HG02870 (cell line): ENCODE data around the gene ENC1.

ENCODE experiments used
- ATAC-seq: cut with Tn5 transposase; IDR thresholded peaks from one replicate; pipeline ENCODE4 v1.9.1; 2021; ENCODE audit warnings: mild to moderate bottlenecking, moderate library complexity; ENCODE audit not compliant: unreplicated experiment

Gene ENC1

DNA sequence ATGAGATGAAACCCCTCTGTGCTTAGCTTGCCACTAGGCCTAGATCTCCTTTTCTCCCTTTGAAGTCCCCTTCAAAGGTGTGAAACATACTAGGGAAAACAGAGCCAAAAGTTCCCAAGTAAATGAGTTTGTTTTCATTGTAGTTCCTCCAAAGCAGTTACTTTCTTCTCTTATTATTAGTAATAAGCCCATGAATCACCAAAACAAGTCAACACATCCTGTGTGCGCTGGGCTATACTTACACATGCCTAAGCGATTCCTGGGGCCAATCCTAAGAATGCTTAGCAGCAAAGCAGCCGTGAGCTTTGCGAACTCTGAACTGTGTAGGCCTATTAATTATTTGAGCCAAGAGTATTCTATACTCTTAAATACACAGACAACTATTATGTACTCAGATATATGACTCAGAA lies 7.6 kb downstream of the ENC1 start:
- no peak for ATAC-seq

DNA sequence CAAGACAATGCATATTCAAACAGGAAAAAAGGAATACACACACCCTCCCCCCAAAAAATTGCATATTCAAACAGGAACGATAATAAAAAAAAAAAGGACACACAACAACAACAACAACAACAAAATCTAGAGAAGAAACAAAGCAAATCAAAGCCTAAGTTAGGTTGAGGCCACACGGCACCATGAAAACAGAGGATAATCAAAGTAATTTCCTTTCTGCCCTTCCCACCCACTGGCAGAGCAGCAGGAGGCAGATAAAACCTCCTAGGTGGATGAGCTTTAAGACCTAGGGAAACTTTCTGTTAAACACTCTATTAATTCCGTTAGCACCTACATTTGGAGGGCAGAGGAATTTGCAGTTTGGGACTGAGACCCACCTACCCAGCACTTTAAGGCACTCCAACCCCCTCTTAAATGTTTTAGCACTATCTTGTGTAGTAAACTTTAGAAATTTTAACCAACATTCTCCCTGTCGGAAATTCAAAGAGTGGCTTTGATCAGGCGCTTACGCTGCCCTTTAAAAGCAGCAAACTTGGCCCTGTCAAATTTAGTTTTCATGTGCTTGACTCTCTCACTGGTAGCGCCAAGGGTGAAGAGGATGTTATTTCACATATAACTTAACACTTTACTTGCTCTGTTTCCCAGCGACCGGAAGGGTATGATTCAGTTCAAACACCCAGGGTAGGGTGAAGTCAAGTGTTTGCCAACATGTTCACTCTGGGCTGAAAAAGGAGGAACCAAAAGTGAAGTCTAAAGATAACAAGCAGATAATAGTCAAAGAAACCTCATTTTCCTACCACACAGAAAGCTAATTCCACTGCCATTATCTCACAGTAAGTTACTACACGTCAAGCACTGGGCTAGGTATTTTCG lies 9.2 kb downstream of the ENC1 start:
- peak; percentile 86 for ATAC-seq

DNA sequence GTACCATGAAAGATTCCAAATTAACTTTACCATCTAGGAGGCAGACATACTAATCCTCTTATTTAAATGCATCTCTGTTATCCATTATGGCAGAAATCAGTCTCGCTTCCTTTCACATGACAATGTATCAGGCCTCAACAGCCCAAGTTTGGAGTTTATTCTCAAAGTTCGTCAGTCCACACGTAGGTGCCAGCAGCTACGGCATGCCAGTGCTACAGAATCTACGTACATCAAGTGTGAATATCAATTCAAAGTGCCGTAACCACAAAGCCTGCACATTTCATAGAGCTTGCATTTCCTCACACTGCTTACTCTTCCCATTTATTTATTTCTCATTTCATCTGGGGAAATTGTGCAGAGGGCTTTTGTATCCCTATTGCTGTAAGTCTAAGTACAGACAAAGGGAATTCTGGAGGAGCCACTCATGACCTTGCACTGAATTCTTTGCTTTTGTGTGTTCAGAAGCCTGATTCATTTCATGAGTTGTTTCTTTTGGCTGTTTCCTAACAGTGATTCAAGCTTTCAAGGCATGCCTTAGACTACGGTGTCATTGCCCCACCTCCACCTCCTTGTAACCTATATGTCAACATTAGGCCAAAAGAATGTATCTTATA lies 10.0 kb downstream of the ENC1 start:
- ATAC-seq: no peak

DNA sequence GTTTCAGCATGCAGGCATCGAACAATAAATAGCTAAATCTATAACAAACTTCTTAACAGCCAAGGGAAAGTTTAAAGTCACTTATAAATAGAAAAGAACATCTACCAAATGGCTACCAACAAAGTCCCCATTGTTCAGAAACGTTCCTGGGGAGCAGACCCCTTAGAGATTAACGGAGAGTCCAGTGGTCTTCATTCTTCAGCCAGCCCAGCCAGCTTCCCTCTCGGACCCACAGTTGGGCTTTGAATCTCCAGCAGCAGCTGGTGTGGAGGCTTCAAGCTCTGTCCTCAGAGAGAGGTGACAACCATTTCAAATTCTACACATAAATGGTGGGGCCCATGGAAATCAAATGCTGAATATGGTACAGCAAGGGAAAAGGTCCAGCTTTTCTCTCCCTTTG lies 11.2 kb downstream of the ENC1 start:
- ATAC-seq: no peak

DNA sequence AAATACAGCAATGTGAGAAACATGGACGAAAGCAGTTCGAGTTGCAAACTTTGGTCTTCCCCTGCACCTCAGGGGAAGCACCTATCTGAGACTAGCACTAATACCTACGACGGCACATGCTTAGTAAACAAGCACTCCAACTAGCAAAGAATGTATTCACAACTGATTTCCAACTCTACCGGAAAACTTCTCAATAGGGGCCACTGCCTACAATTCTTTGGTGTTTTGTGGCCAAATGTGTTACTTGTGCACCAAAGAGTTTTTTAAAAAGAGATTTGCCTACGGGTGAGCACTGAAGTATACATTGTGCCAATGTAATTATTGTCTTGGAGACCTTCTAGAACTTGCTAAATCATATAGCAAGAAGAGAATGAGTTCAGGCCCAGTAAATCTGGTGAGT lies 12.2 kb downstream of the ENC1 start:
- no peak for ATAC-seq

DNA sequence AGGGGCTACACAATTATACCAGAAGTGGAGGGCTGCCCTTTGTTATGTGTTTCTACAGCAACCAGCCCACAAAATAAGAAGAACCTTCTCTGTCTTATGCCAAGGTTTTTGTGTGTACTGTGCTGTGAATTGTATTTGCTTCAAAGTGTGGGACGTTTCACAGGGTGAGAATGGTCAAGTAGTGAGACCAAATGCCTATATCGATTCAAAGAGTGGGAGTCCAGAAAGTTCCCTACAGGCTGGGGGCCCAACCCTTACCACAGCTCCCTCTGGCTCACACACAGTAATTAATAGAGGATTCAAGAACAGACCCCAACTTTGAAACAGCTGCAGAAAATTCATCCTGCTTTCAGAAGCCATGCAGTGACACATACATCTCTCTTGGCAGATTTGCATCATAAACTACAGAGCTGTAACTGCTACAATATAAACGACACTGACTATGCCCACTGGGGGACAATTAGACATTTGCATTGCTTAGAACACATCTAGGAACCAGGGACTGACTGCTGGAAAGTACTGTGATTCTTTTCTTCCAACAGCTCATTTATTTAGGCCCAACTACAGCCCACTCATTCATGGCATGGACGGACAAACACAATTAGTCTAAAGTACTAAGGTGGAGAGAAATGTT lies 12.8 kb downstream of the ENC1 start:
- ATAC-seq: no peak

DNA sequence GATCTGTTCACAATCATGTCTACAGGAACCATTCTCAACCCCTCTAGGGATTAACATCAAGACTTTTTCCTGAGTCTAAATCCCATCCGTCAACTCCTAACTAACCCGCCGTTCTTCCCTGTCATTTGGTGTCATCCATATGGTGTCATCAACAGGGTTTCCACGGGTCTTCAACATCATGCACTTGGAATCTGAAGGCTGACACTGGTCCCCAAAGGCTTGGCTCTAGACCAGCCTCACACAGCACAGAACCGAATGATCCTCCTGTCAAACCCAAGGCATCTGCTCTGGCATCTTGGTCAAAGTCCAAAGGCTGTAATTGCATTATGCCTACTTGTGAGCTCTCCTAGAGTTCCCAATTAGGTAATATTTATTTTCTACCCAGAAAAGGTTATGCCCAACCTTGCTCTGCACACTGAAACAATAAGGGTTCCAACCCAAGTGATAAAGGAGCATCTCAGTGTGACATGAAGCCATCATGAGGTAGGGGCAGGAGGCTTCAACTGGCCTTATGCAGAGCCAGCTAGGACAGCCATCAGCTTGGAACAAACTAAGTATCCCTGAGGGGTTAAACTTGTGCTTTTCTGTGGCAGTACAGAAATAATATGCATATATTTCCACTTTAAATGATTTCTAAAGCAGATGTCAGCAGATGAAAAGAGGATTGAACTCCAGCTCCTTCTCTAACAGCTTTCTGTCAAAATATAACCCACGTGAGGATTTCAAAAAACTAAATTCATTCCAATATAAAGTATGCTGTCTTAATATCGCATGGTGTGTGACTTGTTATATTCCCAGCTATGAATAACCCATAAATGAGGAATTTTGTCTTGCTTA lies 13.9 kb downstream of the ENC1 start:
- no peak for ATAC-seq

DNA sequence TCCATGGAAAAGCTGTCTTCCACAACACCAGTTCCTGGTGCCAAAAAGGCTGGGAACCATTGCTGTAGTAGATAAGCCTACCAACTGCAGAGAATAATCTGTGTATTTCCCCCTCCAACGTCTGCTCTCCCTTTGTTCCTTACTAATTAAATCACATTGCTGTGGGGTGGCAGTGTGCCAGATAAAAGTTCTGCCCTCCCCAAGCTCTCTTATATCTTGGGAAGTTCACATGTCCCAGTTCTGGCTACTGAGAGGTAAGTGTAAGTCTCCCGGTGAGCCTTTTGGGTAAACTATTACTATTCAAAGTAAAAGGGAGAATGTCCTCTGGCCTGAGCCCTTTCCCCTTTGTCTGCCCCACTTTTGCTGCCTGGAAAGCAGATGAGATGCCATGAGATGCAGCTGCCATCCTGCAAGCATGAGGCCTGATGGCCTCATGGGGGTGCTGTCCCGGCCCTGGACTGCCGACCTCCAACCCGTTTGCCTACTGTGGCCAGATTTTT lies 14.7 kb downstream of the ENC1 start:
- ATAC-seq: no peak

DNA sequence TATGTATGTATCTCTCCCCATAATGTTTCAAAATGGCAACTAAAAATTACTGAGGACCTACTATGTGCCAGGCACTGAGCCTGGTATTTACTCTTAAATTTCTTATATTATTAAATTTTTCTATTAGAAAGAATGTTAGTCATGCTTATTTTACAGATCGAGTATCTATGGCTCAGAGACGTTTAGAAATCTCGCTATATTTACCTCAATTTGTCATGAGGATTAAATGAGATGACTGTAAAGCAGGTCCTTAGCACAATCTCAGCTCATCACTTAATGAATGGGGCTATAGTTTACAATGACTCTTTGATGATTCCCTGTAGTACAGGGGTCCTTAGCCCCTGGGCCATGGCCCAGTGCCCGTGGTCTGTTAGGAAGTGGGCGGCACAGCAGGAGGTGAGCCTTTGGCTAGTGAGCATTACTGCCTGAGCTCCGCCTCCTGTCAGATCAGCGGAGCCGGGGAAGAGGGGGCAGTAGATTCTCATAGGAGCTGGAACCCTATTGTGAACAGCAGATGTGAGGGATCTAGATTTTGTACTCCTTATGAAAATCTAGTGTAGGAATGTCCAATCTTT lies 15.5 kb downstream of the ENC1 start:
- no peak for ATAC-seq

DNA sequence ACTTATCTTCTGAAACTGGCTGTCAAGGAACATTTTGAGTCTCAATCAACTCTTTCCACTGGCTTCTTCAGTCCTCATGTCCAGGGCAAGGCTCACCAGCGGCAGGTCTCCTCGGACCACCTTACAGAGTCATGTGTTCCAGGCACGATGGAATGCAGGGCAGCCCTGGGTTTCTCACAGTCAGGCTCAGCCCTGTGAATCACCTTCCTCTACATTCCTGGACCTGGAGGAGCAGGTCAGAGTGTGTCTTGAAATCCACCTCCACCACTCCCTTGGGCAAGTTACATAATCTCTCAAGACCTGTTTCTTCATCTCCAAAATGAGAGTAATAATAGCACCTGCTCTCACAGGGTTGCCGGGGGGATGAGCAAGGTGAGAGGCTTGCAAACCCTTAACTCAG lies 16.0 kb downstream of the ENC1 start:
- ATAC-seq: no peak

DNA sequence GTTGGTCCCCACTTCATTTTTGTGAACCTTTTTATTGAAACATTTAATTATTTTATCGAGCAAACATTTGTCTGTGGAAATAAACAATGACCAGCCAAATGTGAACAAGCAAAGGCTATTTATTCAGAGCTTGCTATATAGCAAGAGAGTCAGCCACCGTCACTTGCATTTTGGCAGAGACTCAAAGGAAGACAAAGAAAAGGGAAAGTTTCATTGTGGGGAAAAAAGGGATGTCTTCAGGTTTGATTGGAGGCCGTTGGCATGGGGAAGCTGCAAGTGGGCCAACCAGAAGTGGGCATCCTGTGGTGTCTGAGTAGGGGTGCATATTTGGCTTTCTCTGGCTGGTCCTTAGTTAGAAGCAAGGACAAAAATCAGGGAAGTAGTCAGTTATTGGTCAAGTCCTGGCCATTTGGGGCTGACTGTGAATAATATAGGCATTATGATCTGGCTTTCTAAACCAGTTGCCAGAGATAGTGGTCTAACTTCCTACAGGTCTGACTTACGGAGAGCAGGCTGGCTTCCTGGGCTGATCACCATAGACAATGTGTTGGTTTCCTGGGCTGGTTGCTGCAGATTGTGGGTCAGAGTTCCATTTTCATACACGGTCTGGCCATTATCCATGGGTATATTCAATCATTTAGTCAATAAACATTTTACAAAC lies 16.6 kb downstream of the ENC1 start:
- ATAC-seq: no peak

DNA sequence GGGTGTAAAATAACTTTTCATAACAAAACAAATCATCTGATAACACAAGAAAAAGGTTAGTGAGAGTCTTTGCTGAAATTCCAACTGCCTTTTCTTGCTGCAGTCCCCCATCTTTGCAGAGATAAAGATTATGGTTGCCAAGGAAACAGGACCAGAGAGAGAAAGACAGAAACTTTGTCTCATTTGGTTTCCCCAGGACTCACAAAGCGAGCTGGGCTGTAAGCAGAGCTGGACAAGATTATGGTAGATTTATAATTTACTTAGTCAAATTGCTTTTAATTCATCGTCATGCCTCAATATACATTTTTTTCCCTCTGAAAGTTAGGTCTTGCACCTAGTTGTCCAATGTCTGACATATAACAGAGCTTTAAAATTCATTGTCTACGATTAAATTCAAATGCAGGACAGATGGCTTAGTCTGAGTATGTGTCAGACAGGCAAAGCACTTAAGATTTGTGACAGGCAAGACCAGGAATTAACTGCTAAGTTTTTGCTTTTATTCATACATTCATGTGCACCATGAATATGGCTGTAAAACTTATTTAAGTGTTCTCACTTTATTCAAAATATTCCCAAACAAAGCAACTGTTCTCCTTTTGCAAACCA lies 17.4 kb downstream of the ENC1 start:
- ATAC-seq: no peak

DNA sequence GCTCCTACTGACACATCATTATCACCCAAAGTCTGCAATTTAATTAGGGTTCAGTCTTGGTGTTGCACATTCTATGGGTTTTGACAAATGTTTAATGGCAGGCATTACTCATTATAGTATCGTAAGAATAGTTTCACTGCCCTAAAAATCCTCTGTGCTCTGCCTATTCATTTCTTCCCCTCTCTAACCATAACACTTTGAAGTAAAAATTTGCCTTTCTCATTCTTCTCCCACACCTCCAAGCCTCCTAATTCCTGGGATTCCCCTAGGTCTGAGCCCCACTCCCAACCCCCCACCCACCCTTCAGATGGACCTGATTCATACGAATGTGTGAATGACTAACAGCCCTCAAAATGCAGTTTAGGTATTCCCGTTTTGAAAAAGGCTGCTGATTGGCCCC lies 18.4 kb downstream of the ENC1 start:
- peak; percentile 77 for ATAC-seq

DNA sequence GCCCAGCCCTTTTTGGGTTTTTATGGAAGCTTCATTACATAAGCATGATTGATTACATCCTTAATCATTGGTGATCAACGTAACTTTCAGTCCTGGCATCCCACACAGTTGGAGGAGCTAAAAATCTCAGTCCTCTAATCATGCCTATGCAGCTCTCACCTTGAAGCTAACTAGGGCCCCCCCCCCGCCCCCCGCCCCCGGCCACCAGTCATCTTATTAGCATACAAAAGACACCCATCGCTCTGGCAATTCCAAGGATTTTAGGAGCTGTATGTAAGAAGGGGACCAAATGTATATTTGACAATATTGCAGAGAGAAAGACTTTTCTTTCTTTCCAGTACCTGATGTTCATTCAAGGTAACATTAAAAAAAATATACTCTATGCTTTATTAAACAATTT lies 19.0 kb downstream of the ENC1 start:
- ATAC-seq: no peak

DNA sequence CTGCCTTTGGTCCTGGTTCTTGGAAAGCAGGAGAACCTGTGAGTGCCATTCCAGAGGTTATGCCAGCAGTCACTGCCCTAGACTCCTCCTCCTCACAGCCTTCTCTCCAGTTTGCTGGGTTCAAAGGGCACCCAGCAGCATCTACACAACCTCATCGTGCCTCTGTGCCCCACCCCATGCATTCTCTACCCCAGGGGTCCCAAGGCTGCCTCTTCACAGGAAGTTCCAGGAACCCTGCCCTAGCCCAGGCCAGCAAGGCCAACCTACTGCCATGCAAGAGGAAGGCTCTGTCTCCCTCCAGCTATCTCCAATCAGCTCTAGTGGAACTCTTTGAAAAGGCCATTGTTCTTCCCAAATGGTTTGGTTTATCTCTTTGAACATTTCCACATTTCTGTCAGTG lies 21.2 kb downstream of the ENC1 start:
- ATAC-seq: no peak

DNA sequence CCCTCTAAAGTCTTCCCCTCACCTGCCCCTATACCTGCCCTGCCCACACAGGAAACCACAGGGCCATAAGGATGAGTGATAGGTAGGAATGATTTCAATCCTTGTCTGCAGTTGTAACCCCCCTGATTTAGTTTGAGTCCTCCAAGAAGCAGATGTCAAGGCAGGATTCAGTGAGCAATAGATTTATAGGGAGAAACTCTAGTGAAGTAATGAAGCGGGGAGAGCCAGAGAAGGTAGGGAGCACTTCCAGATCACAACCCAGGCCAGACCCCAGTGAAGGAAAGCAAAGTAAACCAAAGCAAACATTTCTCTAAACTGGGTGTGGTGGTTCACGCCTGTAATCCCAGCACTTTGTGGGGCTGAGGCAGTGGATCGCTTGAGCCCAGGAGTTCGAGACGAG lies 22.4 kb downstream of the ENC1 start:
- ATAC-seq: no peak

DNA sequence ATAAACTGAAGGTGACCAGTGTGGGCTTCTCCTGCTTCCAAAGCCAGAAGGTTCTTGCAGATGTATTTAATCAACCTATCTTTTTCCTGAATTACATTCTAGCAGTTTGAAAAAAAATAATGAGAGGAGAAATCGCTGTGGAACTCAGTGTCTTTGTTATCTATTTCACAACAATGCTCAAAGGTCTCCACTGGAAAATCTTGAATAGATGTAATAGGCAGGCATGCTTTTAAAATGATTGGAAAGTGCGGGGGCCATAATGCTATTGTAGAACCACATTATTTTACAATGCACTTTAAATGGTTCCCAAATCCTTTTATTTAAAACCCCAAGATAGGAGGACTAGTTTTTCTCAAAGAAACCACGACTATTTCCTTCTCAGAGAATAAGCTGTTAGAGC lies 23.3 kb downstream of the ENC1 start:
- no peak for ATAC-seq

DNA sequence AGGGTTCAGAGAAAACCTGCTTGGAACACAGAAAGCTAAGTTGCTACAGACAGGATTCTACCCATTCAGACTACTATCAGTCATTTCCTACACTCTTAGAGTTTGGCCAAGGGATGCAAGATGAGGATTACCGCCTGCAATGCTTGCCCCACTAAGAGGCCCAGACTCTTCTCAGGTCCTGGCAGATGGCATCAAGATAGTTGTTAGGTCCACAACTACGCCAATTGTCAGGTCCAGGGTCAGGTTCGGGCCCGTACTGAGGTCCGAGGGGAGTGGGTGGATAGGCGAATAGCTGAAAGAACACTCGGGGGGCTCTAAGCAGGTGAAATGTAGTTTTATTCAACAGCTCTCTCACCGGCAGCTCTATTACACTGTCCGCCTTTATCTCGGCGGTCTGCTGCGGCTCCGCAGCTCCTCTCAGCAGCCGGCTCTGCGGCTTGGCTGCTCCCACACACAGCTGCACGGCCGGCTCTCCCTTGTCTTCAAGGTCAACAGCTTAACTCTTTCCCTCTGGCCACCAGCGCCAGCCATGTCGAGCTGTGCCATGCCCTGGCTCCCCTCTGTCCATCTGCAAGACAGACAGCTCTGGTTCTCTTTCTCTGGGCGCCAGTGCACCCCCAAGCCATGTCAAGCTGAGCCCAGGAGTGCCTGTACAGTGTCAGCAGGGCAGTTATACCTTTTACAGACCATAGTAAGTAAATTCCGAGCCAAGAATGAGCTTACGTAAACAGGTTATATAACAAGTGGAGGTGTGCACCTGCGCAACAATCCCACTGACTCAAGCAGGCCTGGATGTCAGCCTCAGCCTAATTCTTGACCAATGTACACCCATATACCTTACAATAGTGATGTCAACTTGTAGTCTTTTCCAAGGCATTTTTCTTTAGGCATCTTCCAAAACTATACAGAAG lies 24.0 kb downstream of the ENC1 start:
- no peak for ATAC-seq

DNA sequence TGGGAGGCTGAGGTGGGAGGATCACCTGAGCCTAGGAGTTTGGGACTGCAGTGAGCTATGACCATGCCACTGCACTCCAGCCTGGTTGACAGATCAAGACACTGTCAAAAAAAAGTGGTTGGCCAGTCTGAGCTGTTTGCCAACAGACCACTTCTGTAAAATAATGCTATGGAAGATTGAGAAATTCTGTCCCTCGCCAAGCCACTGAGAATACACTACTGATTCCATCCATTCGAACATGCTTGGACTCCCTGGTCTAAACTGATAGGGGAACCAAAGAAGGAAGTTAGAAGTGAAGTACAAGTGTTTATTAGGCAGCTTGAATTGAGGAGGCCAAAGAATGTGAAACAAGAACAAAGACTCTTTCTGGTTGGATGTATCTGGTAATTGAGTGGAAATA lies 27.2 kb downstream of the ENC1 start:
- ATAC-seq: no peak
